Activated naive CD4-positive, alpha-beta T cell treated with anti-CD3 and anti-CD28 coated beads, Interleukin-2, amount 50 U/mL, for 16 hours (primary cell): ENCODE data around the gene ZFYVE16.
"Not testable (repeated sequence)": the region's sequence is repeated elsewhere in the genome, so short reads cannot be mapped to it uniquely, and the experiment has no call there.

Experiments
- DNase-seq: peaks from one replicate; pipeline ENCODE4 v3.0.0-alpha.2; 2020

Gene ZFYVE16

DNA sequence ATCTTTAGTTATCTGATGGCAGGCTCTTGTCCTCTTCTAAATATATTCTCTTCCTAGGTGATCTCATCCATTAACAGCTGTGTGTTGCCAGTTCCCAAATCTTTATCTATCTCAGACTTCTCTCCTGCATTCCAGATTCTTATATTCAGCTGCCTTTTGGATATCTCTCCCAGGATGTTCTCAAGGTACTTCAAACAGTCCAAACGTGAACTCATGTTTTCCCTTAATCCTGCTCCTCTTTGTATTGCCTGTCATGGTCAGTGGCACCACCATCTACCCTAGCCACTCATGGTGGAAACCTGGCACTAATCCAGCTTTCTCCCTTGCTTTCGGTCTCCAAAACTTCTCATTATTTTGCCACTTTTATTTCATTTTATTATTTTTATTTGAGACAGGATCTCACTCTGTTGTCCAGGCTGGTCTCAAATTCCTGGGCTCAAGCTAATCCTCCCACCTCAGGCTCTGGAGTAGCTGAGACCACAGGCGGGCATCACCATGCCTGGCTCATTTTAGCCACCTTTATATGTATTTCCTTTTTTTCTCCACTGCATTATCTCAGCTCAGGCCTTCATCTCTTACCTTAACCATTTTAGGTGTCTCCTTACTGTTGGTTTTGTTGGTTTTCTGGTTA lies 3.8 kb downstream of the ZFYVE16 start:
- DNase-seq = no peak

DNA sequence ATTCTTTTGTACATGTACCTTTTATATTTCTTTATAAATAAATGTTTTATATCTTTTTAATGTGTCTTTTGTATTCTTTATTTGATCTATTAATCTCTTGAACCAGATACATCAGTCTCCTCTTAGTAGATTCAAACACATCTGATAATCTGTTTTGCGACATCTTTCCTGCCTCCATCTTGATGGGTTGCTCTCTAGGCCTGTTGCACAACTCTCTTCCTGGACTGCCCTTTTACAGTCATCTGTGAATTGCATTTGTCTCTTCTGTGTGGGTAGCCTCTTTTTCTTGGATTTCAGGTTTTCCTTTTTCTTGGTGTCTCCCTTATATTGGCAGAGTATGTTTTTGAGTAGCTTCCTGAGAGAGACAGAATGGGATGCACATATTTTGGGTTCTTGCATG lies 6.2 kb downstream of the ZFYVE16 start:
- no peak for DNase-seq

DNA sequence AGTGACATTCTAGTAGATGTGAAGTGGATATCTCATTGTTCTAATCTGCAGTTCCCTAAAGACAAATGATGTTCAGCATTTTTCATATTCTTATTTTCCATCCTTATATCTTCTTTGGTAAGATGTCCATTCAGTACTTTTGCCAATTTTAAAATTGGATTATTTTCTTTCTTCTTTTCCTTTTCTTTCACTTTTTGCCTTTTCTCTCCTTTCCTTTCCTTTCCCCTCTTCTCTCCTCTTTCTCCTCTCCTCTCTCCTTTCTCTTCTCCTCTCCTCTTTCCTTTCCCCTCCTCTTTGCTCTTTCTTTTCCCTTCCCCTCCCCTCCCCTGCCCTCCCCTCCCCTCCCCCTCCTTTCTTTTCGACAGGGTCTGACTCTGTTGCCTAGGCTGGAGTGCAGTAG lies 10.1 kb downstream of the ZFYVE16 start:
- no peak for DNase-seq

DNA sequence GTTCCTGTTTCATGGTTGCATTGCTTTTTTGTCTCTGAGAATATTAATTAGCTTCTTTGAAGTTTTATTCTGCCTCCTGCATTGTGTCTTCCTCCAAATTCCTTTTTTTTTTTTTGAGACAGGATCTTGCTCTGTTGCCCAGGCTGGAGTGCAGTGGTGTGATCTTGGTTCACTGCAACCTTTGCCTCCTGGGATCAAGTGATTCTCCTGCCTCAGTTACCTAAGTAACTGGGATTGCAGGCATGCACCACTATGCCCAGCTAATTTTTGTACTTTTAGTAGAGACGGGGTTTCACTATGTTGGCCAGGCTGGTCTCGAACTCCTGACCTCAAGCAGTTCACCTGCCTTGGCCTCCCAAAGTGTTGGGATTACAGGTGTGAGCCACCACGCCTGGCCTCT lies 16.5 kb downstream of the ZFYVE16 start:
- not testable (repeated sequence) for DNase-seq

DNA sequence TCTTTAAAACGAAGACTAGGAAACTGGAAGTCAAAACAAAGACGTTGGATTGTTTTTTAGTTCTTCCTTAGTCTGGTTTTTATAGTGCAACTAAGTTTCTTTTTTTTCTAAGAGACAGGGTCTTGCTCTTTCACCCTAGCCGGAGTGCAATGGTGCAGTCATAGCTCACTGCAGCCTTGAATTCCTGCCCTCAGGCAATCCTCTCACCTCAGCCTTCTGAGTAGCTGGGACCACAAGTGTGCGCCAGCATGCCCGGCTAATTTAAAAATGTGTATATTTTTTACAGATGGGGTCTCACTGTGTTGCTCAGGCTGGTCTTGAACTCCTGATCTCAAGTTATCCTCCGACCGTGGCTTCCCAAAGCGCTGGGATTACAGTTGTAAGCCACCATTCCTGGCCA lies 27.6 kb downstream of the ZFYVE16 start:
- DNase-seq = no peak

DNA sequence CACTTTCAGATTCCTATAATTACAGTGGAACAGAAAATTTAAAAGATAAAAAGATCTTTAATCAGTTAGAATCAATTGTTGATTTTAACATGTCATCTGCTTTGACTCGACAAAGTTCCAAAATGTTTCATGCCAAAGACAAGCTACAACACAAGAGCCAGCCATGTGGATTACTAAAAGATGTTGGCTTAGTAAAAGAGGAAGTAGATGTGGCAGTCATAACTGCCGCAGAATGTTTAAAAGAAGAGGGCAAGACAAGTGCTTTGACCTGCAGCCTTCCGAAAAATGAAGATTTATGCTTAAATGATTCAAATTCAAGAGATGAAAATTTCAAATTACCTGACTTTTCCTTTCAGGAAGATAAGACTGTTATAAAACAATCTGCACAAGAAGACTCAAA lies 29.5 kb downstream of the ZFYVE16 start:
- DNase-seq = no peak

DNA sequence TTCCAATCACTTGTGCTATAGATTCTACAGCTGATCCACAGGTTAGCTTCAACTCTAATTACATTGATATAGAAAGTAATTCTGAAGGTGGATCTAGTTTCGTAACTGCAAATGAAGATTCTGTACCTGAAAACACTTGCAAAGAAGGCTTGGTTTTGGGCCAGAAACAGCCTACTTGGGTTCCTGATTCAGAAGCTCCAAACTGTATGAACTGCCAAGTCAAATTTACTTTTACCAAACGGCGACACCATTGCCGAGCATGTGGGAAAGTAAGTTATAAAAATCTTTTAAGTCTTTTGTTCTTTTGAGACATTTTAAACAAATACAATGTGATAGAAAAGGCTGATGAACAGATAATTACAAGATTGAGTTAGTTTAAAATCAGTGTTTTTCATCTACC lies 30.9 kb downstream of the ZFYVE16 start:
- no peak for DNase-seq

DNA sequence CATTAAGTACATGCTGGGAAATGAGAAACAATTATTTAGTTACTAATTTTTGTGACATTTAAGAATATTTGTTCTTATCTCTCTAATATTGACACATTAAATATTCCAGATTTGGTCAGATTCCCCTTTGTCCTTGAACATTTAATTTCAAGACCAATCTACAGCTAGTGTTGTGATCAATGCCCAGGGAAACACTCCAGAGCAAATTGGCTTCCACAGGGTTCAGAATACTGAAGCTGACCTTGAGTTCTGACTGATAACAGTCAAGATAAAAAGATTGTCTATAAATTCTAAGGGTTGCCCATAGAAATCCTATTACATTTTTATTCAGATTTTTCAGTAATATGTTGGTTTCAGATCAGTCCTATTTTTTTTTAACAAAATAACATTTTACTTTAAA lies 31.3 kb downstream of the ZFYVE16 start:
- no peak for DNase-seq

DNA sequence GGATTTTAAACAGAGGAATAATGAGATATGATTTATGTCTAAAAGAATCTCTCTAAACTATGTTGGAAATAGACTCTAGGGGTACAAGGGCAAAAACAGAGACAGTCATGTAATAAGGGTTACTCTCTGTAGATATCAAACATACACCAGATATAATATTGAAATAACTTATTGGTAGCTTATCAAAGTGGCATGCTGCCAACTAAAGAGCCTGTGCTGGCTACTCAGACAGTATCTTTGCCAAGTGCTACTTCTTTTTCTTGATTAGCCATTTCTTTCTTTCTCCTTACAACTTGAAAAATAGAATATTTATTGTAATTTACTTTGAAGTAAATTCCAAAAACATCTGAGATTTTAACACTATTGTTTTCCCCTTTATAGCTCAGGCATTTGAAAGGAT lies 34.9 kb downstream of the ZFYVE16 start:
- no peak for DNase-seq

DNA sequence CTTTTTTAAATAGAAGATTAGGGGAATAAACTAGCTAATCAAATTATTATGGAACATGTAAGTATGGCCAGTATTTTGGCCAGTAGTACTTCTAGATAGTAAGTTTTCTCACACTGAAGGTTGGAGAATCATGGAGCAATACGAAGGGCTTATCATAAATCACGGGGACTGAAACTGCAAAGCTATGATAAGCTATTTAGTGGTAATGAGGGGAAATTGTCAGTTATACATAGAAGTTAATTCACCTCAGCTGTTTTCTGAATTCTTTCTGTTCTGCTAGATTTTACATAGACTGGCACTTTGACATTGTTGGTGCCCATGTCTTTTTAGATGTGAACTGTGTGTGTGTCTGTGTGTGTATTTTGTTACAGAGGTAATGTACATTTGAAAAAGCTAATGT lies 45.5 kb downstream of the ZFYVE16 start:
- DNase-seq = no peak

DNA sequence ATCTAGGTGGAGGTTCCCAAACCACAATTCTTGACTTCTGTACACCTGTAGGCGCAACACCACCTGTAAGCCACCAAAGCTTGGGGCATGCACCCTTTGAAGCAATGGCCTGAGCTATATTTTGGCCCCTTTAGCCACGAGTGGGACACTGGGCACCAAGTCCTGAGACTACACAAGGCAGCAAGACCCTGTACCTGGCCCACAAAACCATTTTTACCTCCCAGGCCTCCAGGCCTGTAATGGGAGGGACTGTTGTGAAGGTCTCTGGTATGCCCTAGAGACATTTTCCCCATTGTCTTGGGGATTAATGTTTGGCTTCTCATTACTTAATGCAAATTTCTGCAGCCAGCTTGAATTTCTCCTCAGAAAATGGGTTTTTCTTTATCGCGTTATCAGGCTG lies 55.4 kb downstream of the ZFYVE16 start:
- DNase-seq = no peak

DNA sequence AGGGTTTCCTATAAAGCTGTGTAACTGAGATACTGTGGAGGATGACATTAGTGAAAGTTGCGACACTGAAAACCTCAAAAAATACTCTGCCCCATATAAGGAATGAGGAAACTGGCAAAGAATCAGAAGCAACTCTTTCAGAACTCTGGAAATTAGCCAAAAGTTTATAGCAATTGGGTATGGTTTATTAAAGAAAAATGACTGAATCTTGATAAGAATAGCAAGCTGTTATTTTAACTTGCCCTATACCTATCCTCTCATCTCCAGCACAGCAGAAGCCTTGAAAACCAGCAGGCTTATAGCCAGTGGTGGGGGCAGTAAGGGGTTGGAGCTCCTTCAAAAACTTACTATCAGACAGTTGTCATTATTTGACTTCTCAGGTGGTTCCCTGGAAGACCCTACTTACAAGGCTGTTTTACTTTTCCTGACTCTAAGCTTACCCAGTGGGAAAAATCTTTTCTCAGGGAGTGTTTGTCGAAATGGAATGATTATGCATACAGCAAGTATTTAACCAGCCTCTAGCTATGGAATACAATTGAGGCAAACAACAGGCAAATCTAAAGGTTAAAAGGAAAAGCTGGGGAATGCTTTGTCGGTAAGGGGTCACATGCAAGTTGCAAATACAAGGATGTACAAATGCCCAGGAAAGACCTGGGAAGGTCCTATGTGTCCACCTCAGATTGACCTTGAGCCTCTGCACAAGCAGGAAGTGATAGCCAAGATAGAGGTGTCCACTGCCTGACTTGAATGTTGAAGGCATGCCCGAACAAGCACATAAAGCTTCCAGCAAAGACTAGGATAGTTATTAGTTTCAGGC lies 59.0 kb downstream of the ZFYVE16 start:
- DNase-seq = no peak

DNA sequence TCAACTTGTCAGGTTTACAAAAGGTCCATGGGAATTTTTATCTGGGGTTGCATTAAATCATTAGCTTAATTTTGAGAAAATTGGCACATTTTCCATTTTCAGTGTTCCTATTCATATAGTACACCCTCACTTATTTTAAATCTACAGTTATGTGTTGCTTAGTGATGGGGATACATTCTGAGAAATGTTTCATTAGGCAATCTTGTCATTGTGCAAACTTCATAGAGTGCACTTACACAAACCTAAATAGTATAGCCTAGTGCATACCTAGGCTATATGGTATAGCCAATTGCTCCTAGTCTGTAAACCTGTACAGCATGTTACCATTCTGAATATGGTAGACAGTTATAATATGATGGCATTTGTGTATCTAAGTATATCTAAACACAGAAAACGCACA lies 60.3 kb downstream of the ZFYVE16 start:
- DNase-seq = no peak

DNA sequence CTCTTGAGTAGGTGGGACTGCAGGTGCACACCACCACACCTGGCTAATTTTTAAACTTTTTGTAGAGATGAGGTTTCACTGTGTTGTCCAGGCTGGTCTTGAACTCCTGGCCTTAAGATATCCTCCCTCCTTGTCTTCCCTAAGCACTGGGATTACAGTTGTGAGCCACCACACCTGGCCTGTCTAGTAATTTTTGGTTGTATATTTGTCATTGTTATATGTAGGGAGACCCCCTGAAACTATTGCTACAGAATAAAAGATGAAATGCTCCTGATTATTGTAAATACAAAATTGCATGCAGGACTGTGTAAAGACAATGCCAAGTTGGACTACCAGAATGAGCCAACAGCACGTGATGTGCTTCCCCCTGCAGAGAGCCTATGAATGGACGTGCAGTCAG lies 62.8 kb downstream of the ZFYVE16 start:
- DNase-seq = not testable (repeated sequence)

DNA sequence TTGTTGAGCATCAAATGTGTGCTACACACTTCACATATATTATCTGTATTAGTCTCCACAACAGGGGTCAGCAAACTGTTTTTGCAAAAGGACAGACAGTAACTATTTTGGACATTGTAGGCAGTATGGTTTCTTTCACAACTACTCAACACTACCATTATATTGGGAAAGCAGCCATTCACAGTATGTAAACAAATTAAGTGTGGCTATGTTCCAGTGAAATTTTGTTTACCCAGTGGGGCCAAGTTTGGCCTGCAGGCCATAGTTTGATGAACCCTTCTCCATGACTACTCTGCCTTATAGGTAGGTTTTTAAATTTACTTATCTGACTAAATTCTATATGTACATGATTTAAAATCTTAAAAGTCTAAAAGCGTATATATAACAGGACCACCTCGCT lies 67.1 kb downstream of the ZFYVE16 start:
- DNase-seq = no peak

DNA sequence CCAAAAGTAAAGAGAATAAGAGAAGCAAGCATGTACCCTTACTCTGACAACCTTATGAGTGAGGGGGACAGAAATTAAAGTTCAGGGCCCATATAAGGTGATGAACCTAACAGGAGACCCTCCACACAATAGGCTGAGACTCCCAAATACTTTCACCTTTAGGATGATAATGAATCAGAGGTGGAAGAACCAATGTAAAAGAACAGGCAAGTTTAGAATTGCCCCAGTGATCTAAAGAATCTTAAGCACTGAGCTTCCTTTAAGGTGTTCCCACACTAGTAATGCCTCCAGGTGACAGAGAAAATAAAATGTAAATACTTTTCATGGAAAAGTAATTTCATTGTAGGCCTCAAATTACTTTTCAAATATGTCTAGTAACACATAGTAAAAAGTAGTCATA lies 71.8 kb downstream of the ZFYVE16 start:
- DNase-seq = no peak

DNA sequence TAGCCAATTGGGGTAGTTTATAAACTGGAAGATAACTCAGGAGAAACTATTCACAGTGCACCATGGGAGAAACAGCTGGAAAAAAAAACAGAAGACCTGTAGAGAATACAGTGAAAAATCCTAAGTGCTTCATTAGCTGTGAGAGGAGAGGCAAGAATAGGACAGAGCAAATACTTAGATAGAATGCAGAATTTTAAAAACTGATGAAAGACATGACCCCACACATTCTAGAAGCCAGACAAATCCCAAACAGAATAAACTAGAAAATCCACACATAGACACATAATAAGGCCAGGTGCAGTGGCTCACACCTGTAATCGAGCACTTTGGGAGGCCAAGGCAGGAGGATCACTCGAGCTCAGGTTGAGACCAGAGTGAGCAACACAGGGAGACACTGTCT lies 72.5 kb downstream of the ZFYVE16 start:
- no peak for DNase-seq

DNA sequence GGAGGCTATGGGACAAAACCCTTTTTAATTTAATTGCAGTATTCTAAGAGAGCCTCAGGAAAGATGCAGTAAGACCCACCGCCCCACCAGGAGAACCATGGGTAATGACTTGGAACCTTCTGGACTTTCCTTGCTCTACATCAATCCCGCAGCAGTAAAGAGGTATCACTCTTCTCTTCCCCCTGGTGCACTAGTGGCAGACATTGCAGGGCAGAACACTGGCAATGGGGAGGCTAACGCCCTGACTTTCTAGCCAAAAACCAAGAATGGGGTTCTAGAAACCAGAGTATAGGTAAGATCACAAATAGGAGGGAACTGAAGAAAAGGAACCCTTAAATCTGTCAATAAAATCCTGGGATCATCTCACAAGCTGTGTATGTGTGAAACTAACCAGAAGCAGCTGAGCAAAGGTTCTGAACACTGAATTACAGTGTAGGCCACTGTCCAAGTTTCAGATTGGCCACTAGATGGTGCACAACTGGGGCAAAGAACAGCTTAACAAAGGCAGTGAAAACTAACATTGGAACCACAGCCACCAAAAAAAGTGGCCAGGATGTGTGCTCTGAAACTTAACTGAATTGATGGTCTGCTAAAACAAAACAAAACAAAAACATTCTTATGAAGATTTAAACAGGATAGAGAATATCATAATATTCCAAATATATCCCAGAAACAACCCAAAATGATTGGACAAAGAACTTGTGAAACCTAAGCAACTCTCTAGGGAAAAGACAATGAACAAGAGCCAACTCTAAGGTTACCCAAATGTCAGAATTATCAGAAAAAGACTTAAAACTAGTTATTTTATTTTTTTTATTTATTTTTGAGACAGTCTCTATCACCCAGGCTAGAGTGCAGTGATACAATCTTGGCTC lies 73.4 kb downstream of the ZFYVE16 start:
- peak; percentile 17 for DNase-seq

DNA sequence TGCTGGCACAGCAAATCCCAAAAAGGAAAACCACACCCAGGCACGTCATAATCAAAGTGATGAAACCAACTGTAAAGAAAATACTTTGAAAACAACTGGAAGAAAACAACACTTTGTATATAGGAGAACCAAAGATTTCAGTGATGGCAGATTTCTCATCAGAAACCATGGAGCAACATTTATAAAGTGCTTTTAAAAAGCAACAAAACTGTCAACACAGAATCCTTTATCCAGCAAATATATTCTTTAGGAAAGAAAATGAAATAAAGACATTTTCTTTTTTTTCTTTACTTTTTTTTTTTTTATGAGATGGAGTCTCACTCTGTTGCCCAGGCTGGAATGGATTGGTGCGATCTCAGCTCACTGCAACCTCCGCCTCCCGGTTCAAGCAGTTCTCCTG lies 74.7 kb downstream of the ZFYVE16 start:
- no peak for DNase-seq

DNA sequence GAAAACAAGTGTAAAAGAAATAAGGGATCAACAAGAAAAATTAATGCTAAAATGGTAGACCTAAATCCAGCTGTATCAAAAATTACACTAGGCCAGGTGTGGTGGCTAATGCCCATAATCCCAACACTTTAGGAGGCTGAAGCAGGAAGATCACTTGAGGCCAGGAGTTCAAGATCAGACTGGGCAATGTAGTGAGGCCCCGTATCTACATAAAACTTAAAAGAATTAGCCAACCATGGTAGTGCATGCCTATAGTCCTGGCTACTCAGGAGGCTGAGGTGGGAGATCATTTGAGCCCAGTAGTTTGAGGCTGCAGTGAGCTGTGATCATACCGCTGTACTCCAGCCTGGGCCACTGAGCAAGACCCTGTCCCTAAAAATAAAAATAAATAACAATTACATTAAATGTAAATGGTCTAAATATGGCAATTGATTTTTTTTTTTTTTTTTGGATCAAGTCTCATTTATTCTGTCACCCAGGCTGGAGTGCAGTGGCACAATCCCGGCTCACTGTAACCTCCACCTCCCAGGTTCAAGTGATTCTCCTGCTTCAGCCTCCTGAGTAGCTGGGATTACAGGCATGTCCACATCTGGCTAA lies 75.9 kb downstream of the ZFYVE16 start:
- no peak for DNase-seq

DNA sequence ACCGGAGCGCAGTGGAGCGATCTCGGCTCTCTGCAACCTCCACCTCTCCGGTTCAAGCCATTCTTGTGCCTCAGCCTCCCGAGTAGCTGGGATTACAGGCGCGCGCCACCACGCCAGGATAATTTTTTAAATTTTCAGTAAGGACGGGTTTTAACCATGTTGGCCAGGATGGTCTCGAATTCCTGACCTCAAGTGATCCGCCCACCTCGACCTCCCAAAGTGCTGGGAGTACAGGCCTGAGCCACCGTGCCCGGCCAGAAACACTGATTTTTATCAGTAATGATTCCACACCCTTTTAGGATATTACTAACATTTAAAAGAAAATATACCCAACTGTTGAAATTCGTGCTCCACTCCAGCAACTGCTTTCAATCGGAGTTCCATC lies 79.6 kb downstream of the ZFYVE16 start:
- no peak for DNase-seq

DNA sequence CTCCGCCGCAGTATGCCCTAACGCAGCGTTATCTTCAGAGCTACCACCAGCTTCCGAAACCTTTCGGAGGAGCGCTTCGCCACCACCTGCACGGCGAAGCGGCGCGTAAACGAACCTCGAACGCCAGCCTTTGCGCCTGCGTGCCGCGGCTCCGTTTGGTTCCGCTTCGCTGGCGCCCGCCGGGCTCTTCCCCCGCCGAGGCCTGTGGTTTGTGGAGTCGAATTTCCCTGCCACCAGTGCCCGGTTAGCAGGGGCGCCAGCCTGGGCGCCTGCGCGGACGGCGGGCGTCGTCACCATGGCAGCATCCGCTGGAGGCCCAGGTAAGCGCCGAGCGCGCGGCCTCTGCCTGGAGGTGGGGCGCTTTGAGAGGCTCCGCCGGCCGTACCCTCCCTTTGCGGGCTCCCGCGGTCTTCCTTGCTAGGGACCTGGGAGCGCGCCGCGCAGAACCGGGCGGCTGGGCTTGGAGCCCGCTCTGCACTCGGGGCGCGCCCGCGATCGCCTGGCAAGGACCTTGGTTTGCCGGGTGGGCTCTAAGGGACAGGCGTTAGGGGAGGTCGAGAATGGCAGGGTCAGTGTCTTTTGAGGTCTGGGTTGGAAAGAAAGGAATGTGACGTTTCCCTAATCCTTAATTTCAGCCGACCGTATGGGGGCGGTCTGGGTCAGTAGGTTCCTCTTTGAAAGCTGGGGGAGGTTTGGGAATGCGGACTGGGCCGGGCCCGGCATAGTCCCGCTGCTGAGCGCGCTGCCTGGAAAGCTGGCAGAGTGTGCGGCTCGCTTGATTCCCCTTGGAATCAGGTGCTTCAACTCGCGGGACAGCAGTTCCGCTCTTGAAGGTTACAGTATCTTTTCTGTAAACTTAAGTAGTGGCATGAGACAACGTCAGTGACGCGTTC lies 80.2 kb downstream of the ZFYVE16 start, which contains the start of gene FAM151B:
Gene FAM151B, plus strand, starts transcription at position 272 of the 893 bp plus-strand sequence. Its CDS starts 24 bp downstream, at position 296.
- peak; percentile 85 for DNase-seq
